Coronary artery (tissue), 2 donors: Measurements from ENCODE around the gene GAS2L2.
A peak's percentile ranks its signal among the peaks of the same experiment; 100 is the strongest.

Experiments
- DNase-seq: peaks from one replicate; pipeline ENCODE4 v3.0.0-alpha.2; 2017; ENCODE audit warnings: low spot score
- H3K27ac ChIP-seq, 2 donors: fragments of 200-600 bp; sonication (generic); one replicate each; pipeline ENCODE4 v1.5.1; 2016 to 2019
- H3K4me3 ChIP-seq: fragments of 200-600 bp; sonication (generic); 2 replicates; pipeline ENCODE4 v1.5.1; 2016; ENCODE audit warnings: mild to moderate bottlenecking, moderate library complexity
- CTCF ChIP-seq: fragments of 200-600 bp; sonication (generic); IDR thresholded peaks from one replicate; pipeline ENCODE4 v1.5.1; 2019; ENCODE audit warnings: antibody characterized with exemption

Gene GAS2L2

GRCh38 chr17:35765756-35766488 is 12.9 kb upstream of the GAS2L2 start:
- no peak overlapping the region for H3K27ac ChIP-seq
- no peak for DNase-seq
- H3K4me3 ChIP-seq, result no peak overlapping the region
- no peak for TF ChIP-seq CTCF

DNA sequence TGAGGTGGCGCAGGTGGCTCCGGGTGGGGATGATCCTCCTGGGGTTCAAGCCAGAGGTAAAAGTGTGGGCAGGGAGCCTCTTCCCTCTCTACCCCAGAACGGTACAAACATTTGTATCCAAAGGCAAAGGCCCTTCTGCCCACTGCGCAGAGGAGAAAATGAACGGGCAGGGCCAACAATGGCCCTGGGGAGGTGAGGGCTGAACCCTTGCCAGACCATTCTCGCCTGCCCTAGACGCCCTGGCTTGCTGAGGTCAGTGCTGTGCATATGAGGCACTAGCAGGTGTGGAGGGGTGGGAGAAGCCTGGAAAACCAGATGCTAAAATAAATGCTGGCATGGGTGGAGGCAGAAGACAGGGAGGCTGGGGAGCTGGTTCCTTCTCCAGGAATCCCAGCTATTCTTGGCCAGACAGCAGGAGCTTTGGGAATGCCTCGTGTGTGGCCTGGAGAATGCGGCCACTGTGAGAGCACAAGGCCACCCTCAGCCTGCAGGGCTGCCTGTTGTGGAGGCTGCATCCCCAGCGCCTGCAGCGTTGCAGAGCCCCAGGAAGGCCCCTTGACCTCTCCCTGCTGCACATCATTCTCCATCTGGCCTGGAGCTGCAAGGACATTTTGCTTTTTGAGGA is 12.2 kb upstream of the GAS2L2 start:
- no peak for DNase-seq
- no peak overlapping the region for H3K4me3 ChIP-seq
- TF ChIP-seq CTCF, result no peak
- peak overlapping the region in 1 of 2 donors; percentile 57 for H3K27ac ChIP-seq

- Histone ChIP-seq H3K4me3 (peak overlapping the region; percentile 71), H3K27ac (peak overlapping the region; percentile 32 to 57)
- peak; percentile 85 for DNase-seq
- peak; percentile 97 for TF ChIP-seq CTCF
Observed at GRCh38 chr17:35764123-35764991, 11.3 kb upstream of the GAS2L2 start.

- no peak for DNase-seq
- Histone ChIP-seq H3K4me3 (peak overlapping the region; percentile 71), H3K27ac (peak overlapping the region; percentile 32 to 57)
- TF ChIP-seq CTCF, result no peak
Observed at GRCh38 chr17:35763767-35764122, 10.7 kb upstream of the GAS2L2 start.

DNA sequence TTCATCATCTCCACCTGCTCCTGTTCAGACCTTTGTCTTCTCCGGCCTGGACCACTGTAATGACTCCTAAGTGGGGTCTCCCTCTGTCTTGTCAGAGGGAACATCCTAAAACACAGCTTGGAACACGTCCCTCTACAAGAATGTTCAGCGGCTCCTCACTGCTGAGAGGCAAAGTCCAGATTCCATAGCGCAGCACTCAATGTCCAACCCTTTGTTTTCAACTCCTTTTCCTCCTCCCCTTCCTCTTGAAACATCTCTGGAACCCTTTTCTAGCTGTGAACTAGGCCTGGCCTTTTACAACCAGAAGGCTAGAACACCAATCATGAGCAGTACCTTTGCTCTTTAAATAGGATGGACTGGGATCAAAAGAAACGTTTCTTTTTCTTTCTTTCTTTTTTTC is 8.6 kb upstream of the GAS2L2 start:
- no peak for TF ChIP-seq CTCF
- H3K4me3 ChIP-seq, result no peak overlapping the region
- H3K27ac ChIP-seq, result no peak overlapping the region
- DNase-seq, result no peak

- TF ChIP-seq CTCF, result no peak
- Histone ChIP-seq H3K27ac (no peak within 1 kb of the TSS), H3K4me3 (no peak within 1 kb of the TSS)
- DNase-seq, result no peak
Observed at GRCh38 chr17:35760587-35760986, 7.5 kb upstream of the GAS2L2 start, which contains the start of gene C17orf50. TSS of gene C17orf50 (plus strand) at chr17:35760887. CDS start at chr17:35760942, 55 bp downstream.
